ENCODE results near the gene C11orf52. TPM values are rescaled to one million over a fixed set of nuclear protein-coding genes. Genes with fewer than 3 reads are reported as not detected.

The C11orf52 gene
- total RNA-seq, 1 donor from 2014 or later: not detected

DNA sequence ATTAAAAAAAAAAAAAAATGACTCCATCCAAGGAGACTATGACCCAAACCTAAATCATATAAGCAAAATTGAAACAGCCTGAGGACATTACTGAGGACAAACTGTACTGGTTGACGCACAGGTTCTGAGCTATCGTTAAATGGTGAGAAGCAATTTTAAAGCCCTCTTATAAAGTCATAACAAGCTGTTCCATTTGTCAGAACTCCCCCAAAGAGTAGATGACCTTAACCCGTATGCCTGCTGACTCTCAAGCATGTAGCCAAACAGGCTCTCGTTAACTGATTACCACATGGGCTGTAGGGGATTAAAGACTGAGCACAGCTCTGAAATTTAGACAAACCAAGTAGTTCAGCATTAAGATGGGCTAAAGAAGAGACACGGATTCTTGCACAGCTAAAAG, 9.3 kb upstream of the C11orf52 start:
- H3K4me1 Mint-ChIP-seq (ENCODE audit: low read depth, unreplicated experiment): peaks cover 19% of the 10 kb centered on the region
- no peak overlapping the region for H3K4me3 Mint-ChIP-seq (ENCODE audit: unreplicated experiment)
- DNase-seq: no peak
- H3K9me3 Mint-ChIP-seq (ENCODE audit: unreplicated experiment): peaks cover 2% of the 10 kb centered on the region
- no peaks in the 10 kb centered on the region for H3K27me3 Mint-ChIP-seq (ENCODE audit: unreplicated experiment)
- TF ChIP-seq, protein P1, sequence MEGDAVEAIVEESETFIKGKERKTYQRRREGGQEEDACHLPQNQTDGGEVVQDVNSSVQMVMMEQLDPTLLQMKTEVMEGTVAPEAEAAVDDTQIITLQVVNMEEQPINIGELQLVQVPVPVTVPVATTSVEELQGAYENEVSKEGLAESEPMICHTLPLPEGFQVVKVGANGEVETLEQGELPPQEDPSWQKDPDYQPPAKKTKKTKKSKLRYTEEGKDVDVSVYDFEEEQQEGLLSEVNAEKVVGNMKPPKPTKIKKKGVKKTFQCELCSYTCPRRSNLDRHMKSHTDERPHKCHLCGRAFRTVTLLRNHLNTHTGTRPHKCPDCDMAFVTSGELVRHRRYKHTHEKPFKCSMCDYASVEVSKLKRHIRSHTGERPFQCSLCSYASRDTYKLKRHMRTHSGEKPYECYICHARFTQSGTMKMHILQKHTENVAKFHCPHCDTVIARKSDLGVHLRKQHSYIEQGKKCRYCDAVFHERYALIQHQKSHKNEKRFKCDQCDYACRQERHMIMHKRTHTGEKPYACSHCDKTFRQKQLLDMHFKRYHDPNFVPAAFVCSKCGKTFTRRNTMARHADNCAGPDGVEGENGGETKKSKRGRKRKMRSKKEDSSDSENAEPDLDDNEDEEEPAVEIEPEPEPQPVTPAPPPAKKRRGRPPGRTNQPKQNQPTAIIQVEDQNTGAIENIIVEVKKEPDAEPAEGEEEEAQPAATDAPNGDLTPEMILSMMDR (IDR thresholded peaks at IDR 0.05; ENCODE audit: partially characterized antibody, unreplicated experiment): no peak
- peaks cover 5% of the 10 kb centered on the region for H3K36me3 Mint-ChIP-seq (ENCODE audit: unreplicated experiment)
- no peak overlapping the region for H3K27ac Mint-ChIP-seq (ENCODE audit: unreplicated experiment)

GRCh38 chr11:111910676-111911562, 7.8 kb upstream of the C11orf52 start:
- H3K4me3 Mint-ChIP-seq (ENCODE audit: unreplicated experiment): peak overlapping the region; percentile 43
- no peaks in the 10 kb centered on the region for H3K9me3 Mint-ChIP-seq (ENCODE audit: unreplicated experiment)
- peaks cover 19% of the 10 kb centered on the region for H3K4me1 Mint-ChIP-seq (ENCODE audit: low read depth, unreplicated experiment)
- TF ChIP-seq, protein P1 (IDR thresholded peaks at IDR 0.05; ENCODE audit: partially characterized antibody, unreplicated experiment): no peak
- H3K27ac Mint-ChIP-seq (ENCODE audit: unreplicated experiment): peak overlapping the region; percentile 35
- H3K36me3 Mint-ChIP-seq (ENCODE audit: unreplicated experiment): peaks cover 5% of the 10 kb centered on the region
- H3K27me3 Mint-ChIP-seq (ENCODE audit: unreplicated experiment): no peaks in the 10 kb centered on the region
- DNase-seq: no peak

- Mint-ChIP-seq H3K9me3 (ENCODE audit: unreplicated experiment) (no peaks in the 10 kb centered on the region), H3K4me1 (ENCODE audit: low read depth, unreplicated experiment) (peaks cover 19% of the 10 kb centered on the region), H3K4me3 (ENCODE audit: unreplicated experiment) (peak within 1 kb of the TSS; percentile 43), H3K36me3 (ENCODE audit: unreplicated experiment) (peaks cover 5% of the 10 kb centered on the region), H3K27me3 (ENCODE audit: unreplicated experiment) (no peaks in the 10 kb centered on the region), H3K27ac (ENCODE audit: unreplicated experiment) (peak within 1 kb of the TSS; percentile 35)
- no peak for DNase-seq
- TF ChIP-seq, protein P1 (IDR thresholded peaks at IDR 0.05; ENCODE audit: partially characterized antibody, unreplicated experiment): no peak
Observed at GRCh38 chr11:111911563-111912401, 6.9 kb upstream of the C11orf52 start, which contains the start of gene CRYAB. Gene CRYAB (minus strand): TSS chr11:111911770. CDS start chr11:111911724, 46 bp downstream.

DNA sequence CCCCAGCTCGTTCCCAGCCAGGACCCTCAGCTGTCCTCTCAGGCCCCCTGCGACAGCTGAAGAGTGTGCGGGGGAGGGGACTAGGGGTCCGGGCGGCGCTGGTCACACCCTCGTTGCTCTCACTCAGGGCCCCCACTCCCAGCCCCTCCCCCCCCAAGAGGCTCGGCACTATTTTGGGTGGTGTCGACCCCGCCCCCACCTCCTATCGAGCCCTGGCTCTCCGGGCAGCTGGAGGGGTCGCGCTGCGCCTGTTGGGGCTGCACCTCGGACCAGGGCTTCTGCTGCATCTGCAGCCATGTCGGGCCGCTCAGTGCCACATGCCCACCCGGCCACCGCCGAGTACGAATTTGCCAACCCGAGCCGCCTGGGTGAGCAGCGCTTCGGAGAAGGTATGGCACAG, 6.2 kb upstream of the C11orf52 start, which contains the start of gene HSPB2:
Gene HSPB2, plus strand, starts transcription at position 200 of the 400 bp plus-strand sequence. Its CDS starts 96 bp downstream, at position 296.
- Mint-ChIP-seq H3K27me3 (ENCODE audit: unreplicated experiment) (no peaks in the 10 kb centered on the region), H3K27ac (ENCODE audit: unreplicated experiment) (peak within 1 kb of the TSS; percentile 16), H3K36me3 (ENCODE audit: unreplicated experiment) (peaks cover 5% of the 10 kb centered on the region), H3K4me3 (ENCODE audit: unreplicated experiment) (no peak within 1 kb of the TSS), H3K4me1 (ENCODE audit: low read depth, unreplicated experiment) (peaks cover 19% of the 10 kb centered on the region), H3K9me3 (ENCODE audit: unreplicated experiment) (no peaks in the 10 kb centered on the region)
- peak; percentile 36 for DNase-seq
- TF ChIP-seq, protein P1 (IDR thresholded peaks at IDR 0.05; ENCODE audit: partially characterized antibody, unreplicated experiment): no peak
